Karpas-422 (cell line): ENCODE data around the gene FAM3D. TPM values are rescaled to one million over a fixed set of nuclear protein-coding genes. Genes with fewer than 3 reads are reported as not detected.
A peak's percentile ranks its signal among the peaks of the same experiment; 100 is the strongest.

Experiments
- DNase-seq: peaks from one replicate; pipeline ENCODE4 v3.0.0-alpha.2; 2015
- H2AFZ ChIP-seq: fragments of 200-600 bp; sonication (generic); 2 replicates; pipeline ENCODE4 v1.6.1; 2014; ENCODE audit warnings: antibody characterized with exemption, low read length, mixed read lengths
- H3K27ac ChIP-seq: fragments of 200-600 bp; sonication (generic); 2 replicates; pipeline ENCODE4 v1.5.1; 2014; ENCODE audit warnings: mild to moderate bottlenecking, low read length, moderate library complexity
- H3K27me3 ChIP-seq: fragments of 200-600 bp; sonication (generic); 2 replicates; pipeline ENCODE4 v1.6.1; 2014; ENCODE audit warnings: low read length, mixed read lengths
- H3K36me3 ChIP-seq: fragments of 200-600 bp; sonication (generic); 2 replicates; pipeline ENCODE4 v1.6.1; 2014; ENCODE audit warnings: low read length, mixed read lengths; ENCODE audit not compliant: insufficient read depth
- H3K4me1 ChIP-seq: fragments of 200-600 bp; sonication (generic); 2 replicates; pipeline ENCODE4 v1.6.1; 2014; ENCODE audit warnings: mild to moderate bottlenecking, low read length, mixed read lengths
- H3K4me2 ChIP-seq: fragments of 200-600 bp; sonication (generic); 2 replicates; pipeline ENCODE4 v1.6.1; 2014; ENCODE audit warnings: low read length, low read depth, mild to moderate bottlenecking; ENCODE audit not compliant: poor library complexity, severe bottlenecking
- H3K4me3 ChIP-seq: fragments of 200-600 bp; sonication (generic); 2 replicates; pipeline ENCODE4 v1.5.1; 2014; ENCODE audit warnings: mild to moderate bottlenecking, antibody characterized with exemption, low read length, mixed read lengths
- H3K79me2 ChIP-seq: fragments of 200-600 bp; sonication (generic); 2 replicates; pipeline ENCODE4 v1.6.1; 2014; ENCODE audit warnings: mild to moderate bottlenecking, low read length, mixed read lengths
- H3K9ac ChIP-seq: fragments of 200-600 bp; sonication (generic); 2 replicates; pipeline ENCODE4 v1.6.0; 2014; ENCODE audit warnings: low read length
- H3K9me2 ChIP-seq: fragments of 200-600 bp; sonication (generic), shearing (Covaris generic); replicated peaks from 2 replicates; pipeline ENCODE4 v1.6.0; 2014; ENCODE audit warnings: mild to moderate bottlenecking, low read length, moderate library complexity; ENCODE audit not compliant: insufficient read depth
- H3K9me3 ChIP-seq: fragments of 300-700, 200-600 bp; sonication (generic); 2 replicates; pipeline ENCODE4 v1.6.1; 2014; ENCODE audit warnings: low read length, mixed read lengths
- H4K20me1 ChIP-seq: fragments of 200-600 bp; sonication (generic); 2 replicates; pipeline ENCODE4 v1.6.1; 2014; ENCODE audit warnings: mild to moderate bottlenecking, antibody characterized with exemption, low read length, low read depth; ENCODE audit not compliant: insufficient read depth
- total RNA-seq: library from RNA; depleted of rRNA; stranded (reverse); fragments of >200 nt; shearing (Covaris generic); gene quantifications from 2 replicates; pipeline ENCODE4 v1.2.3, GENCODE V29; 2014; ENCODE audit warnings: low replicate concordance

The FAM3D gene
- total RNA-seq, 1 experiment from 2014 or later, result not detected

GRCh38 chr3:58604031-58604430, 62.5 kb downstream of the FAM3D start:
- no peaks in the 10 kb centered on the region for H3K9me2 ChIP-seq
- H4K20me1 ChIP-seq, result no peaks in the 10 kb centered on the region
- H3K27me3 ChIP-seq, result no peaks in the 10 kb centered on the region
- no peak for DNase-seq
- no peaks in the 10 kb centered on the region for H3K4me1 ChIP-seq
- no peak overlapping the region for H3K4me2 ChIP-seq
- H3K9ac ChIP-seq, result no peak overlapping the region
- no peaks in the 10 kb centered on the region for H3K9me3 ChIP-seq
- H3K36me3 ChIP-seq, result no peaks in the 10 kb centered on the region
- no peak overlapping the region for H2AFZ ChIP-seq
- no peak overlapping the region for H3K4me3 ChIP-seq
- no peak overlapping the region for H3K27ac ChIP-seq
- H3K79me2 ChIP-seq, result no peaks in the 10 kb centered on the region

- H2AFZ ChIP-seq, result no peak overlapping the region
- no peaks in the 10 kb centered on the region for H3K27me3 ChIP-seq
- no peak for DNase-seq
- no peaks in the 10 kb centered on the region for H4K20me1 ChIP-seq
- H3K79me2 ChIP-seq, result no peaks in the 10 kb centered on the region
- H3K4me3 ChIP-seq, result no peak overlapping the region
- H3K9ac ChIP-seq, result no peak overlapping the region
- H3K4me1 ChIP-seq, result no peaks in the 10 kb centered on the region
- no peak overlapping the region for H3K4me2 ChIP-seq
- no peaks in the 10 kb centered on the region for H3K9me2 ChIP-seq
- H3K9me3 ChIP-seq, result no peaks in the 10 kb centered on the region
- no peak overlapping the region for H3K27ac ChIP-seq
- H3K36me3 ChIP-seq, result no peaks in the 10 kb centered on the region
These were observed 63.0 kb downstream of the FAM3D start for GRCh38 chr3:58603606-58604005.

- Histone ChIP-seq H3K36me3 (no peaks in the 10 kb centered on the region), H3K79me2 (no peaks in the 10 kb centered on the region), H2AFZ (no peak overlapping the region), H3K27me3 (no peaks in the 10 kb centered on the region), H3K9ac (no peak overlapping the region), H3K4me2 (no peak overlapping the region), H3K9me2 (no peaks in the 10 kb centered on the region), H4K20me1 (no peaks in the 10 kb centered on the region), H3K4me3 (no peak overlapping the region), H3K9me3 (no peaks in the 10 kb centered on the region), H3K27ac (no peak overlapping the region), H3K4me1 (no peaks in the 10 kb centered on the region)
- DNase-seq, result no peak
These were observed 68.7 kb downstream of the FAM3D start for GRCh38 chr3:58597770-58598310.

- Histone ChIP-seq H3K9ac (no peak overlapping the region), H3K27me3 (no peaks in the 10 kb centered on the region), H4K20me1 (no peaks in the 10 kb centered on the region), H3K9me2 (no peaks in the 10 kb centered on the region), H3K4me2 (no peak overlapping the region), H3K9me3 (no peaks in the 10 kb centered on the region), H3K4me3 (no peak overlapping the region), H3K79me2 (no peaks in the 10 kb centered on the region), H3K4me1 (no peaks in the 10 kb centered on the region), H2AFZ (no peak overlapping the region), H3K27ac (no peak overlapping the region), H3K36me3 (no peaks in the 10 kb centered on the region)
- DNase-seq, result no peak
These were observed 69.6 kb downstream of the FAM3D start for GRCh38 chr3:58596834-58597518.

GRCh38 chr3:58594117-58594516, 72.5 kb downstream of the FAM3D start:
- H3K27ac ChIP-seq, result no peak overlapping the region
- H3K27me3 ChIP-seq, result no peaks in the 10 kb centered on the region
- no peaks in the 10 kb centered on the region for H3K36me3 ChIP-seq
- H3K4me3 ChIP-seq, result no peak overlapping the region
- H3K9ac ChIP-seq, result no peak overlapping the region
- DNase-seq, result no peak
- H3K4me2 ChIP-seq, result no peak overlapping the region
- H3K4me1 ChIP-seq, result no peaks in the 10 kb centered on the region
- H3K79me2 ChIP-seq, result no peaks in the 10 kb centered on the region
- H3K9me3 ChIP-seq, result no peaks in the 10 kb centered on the region
- no peak overlapping the region for H2AFZ ChIP-seq
- H4K20me1 ChIP-seq, result no peaks in the 10 kb centered on the region
- no peaks in the 10 kb centered on the region for H3K9me2 ChIP-seq

GRCh38 chr3:58591517-58592510, 74.8 kb downstream of the FAM3D start:
- H3K4me2 ChIP-seq, result no peak overlapping the region
- no peak overlapping the region for H3K4me3 ChIP-seq
- H4K20me1 ChIP-seq, result no peaks in the 10 kb centered on the region
- no peaks in the 10 kb centered on the region for H3K79me2 ChIP-seq
- H3K4me1 ChIP-seq, result no peaks in the 10 kb centered on the region
- H3K9me2 ChIP-seq, result no peaks in the 10 kb centered on the region
- DNase-seq, result no peak
- H3K27me3 ChIP-seq, result no peaks in the 10 kb centered on the region
- no peak overlapping the region for H3K9ac ChIP-seq
- H3K36me3 ChIP-seq, result no peaks in the 10 kb centered on the region
- H3K9me3 ChIP-seq, result no peaks in the 10 kb centered on the region
- no peak overlapping the region for H2AFZ ChIP-seq
- H3K27ac ChIP-seq, result no peak overlapping the region

GRCh38 chr3:58588030-58588614, 78.5 kb downstream of the FAM3D start:
- Histone ChIP-seq H3K36me3 (no peaks in the 10 kb centered on the region), H3K27me3 (peaks cover 3% of the 10 kb centered on the region; the same call in 1 of the 2 replicates), H3K27ac (no peak overlapping the region), H3K4me3 (no peak overlapping the region), H2AFZ (no peak overlapping the region), H4K20me1 (no peaks in the 10 kb centered on the region), H3K9me3 (no peaks in the 10 kb centered on the region), H3K9me2 (no peaks in the 10 kb centered on the region), H3K4me1 (peaks cover 16% of the 10 kb centered on the region), H3K9ac (no peak overlapping the region), H3K79me2 (no peaks in the 10 kb centered on the region), H3K4me2 (no peak overlapping the region)
- peak; percentile 63 for DNase-seq

- H3K4me3 ChIP-seq, result no peak overlapping the region
- no peak overlapping the region for H3K9ac ChIP-seq
- H3K27ac ChIP-seq, result no peak overlapping the region
- H3K4me2 ChIP-seq, result no peak overlapping the region
- H4K20me1 ChIP-seq, result no peaks in the 10 kb centered on the region
- DNase-seq, result no peak
- no peaks in the 10 kb centered on the region for H3K36me3 ChIP-seq
- no peaks in the 10 kb centered on the region for H3K9me3 ChIP-seq
- no peak overlapping the region for H2AFZ ChIP-seq
- H3K9me2 ChIP-seq, result no peaks in the 10 kb centered on the region
- H3K79me2 ChIP-seq, result no peaks in the 10 kb centered on the region
- H3K4me1 ChIP-seq, result peaks cover 16% of the 10 kb centered on the region
- peaks cover 3% of the 10 kb centered on the region; the same call in 1 of the 2 replicates for H3K27me3 ChIP-seq
These were observed 79.8 kb downstream of the FAM3D start for GRCh38 chr3:58586776-58587192.
